Measurements from ENCODE around the gene RNU2-1. TPM values are rescaled to one million over a fixed set of nuclear protein-coding genes. Genes with fewer than 3 reads are reported as not detected.

RNU2-1 gene
- total and polyA plus RNA-seq, 2 of the 13 experiments (the other 11 are each of a cell fraction or from before 2014, with no cell fraction given) = not detected

- TF ChIP-seq RARA (CRISPR knock-in tag; IDR thresholded peaks at IDR 0.05) = peak; percentile 72
- TF ChIP-seq ZMAT5 (CRISPR knock-in tag; IDR thresholded peaks at IDR 0.05; ENCODE audit: borderline replicate concordance, low read depth) = no peak
- TF ChIP-seq POLR2AphosphoS5 (IDR thresholded peaks at IDR 0.05; ENCODE audit: low read depth, low read length) = peak; percentile 72
- peak; percentile 77; the same call in 1 of the 2 replicates for TF ChIP-seq ZNF343 (CRISPR knock-in tag; IDR thresholded peaks at IDR 0.05)
- TF ChIP-seq TAF15 (IDR thresholded peaks at IDR 0.05; ENCODE audit: low read depth, low read length, poor library complexity, severe bottlenecking) = no peak
- no peak; the same call in 1 of the 2 replicates for TF ChIP-seq BATF2 (CRISPR knock-in tag; IDR thresholded peaks at IDR 0.05)
- TF ChIP-seq ZFP62 (CRISPR knock-in tag; IDR thresholded peaks at IDR 0.05) = no peak
- peak; percentile 53; the same call in 1 of the 2 replicates for TF ChIP-seq KLF9 (CRISPR knock-in tag; IDR thresholded peaks at IDR 0.05; ENCODE audit: low read depth)
- no peak for TF ChIP-seq PREB (CRISPR knock-in tag; IDR thresholded peaks at IDR 0.05)
- TF ChIP-seq TFAP4 (IDR thresholded peaks at IDR 0.05; ENCODE audit: borderline replicate concordance, low read depth) = peak; percentile 69; the same call in 1 of the 2 replicates
- peak; percentile 74 for TF ChIP-seq FOXA3 (CRISPR knock-in tag; IDR thresholded peaks at IDR 0.05)
- TF ChIP-seq ZNF850 (CRISPR knock-in tag; conservative IDR thresholded peaks at IDR 0.05) = no peak
- TF ChIP-seq HOXD1 (CRISPR knock-in tag; IDR thresholded peaks at IDR 0.05) = no peak
- no peak for TF ChIP-seq DBP (CRISPR knock-in tag; IDR thresholded peaks at IDR 0.05; ENCODE audit: not compliant biosample characterization)
- no peak for TF ChIP-seq NFE2L1 (CRISPR knock-in tag; IDR thresholded peaks at IDR 0.05; ENCODE audit: borderline replicate concordance)
- TF ChIP-seq CREB3 (CRISPR knock-in tag; IDR thresholded peaks at IDR 0.05) = peak; percentile 73; the same call in 1 of the 2 replicates
- no peak for TF ChIP-seq CHD2 (IDR thresholded peaks at IDR 0.05; ENCODE audit: low read depth, low read length)
- TF ChIP-seq HOMEZ (CRISPR knock-in tag; IDR thresholded peaks at IDR 0.05; ENCODE audit: low read depth) = peak; percentile 72
Measured at GRCh38 chr17:43216762-43217613, 16.8 kb downstream of the RNU2-1 start (continued).
